Hematopoietic multipotent progenitor cell treated with erythropoietin and hydrocortisone succinate and interleukin-3 and kit ligand, for 6 days (in vitro differentiated cells): Measurements from ENCODE around the gene ACTR5.

Source experiments
- DNase-seq: peaks from one replicate; pipeline ENCODE4 v3.0.0-alpha.2; 2015

The ACTR5 gene

DNA sequence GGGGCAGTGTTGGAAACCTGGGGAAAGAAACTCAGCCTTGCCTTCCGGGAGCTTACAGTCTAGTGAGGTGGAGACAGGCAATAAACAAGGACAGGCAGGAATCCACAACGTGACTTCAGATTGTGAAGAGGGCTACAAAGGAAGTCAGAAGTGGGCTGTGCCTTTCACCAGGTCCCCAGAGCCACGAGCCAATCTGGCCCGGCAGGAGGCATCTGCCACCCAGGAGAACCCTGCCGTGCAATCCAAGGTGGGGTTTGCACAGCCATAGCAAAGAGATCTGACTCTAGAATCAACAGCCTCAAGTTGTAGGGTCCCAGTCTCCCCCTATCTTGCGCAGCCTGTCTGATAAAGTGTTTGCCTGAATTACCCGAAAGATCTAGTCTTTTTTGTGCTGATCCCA lies 18.5 kb upstream of the ACTR5 start:
- no peak for DNase-seq

GRCh38 chr20:38730167-38730988 lies 17.9 kb upstream of the ACTR5 start:
- no peak for DNase-seq

DNA sequence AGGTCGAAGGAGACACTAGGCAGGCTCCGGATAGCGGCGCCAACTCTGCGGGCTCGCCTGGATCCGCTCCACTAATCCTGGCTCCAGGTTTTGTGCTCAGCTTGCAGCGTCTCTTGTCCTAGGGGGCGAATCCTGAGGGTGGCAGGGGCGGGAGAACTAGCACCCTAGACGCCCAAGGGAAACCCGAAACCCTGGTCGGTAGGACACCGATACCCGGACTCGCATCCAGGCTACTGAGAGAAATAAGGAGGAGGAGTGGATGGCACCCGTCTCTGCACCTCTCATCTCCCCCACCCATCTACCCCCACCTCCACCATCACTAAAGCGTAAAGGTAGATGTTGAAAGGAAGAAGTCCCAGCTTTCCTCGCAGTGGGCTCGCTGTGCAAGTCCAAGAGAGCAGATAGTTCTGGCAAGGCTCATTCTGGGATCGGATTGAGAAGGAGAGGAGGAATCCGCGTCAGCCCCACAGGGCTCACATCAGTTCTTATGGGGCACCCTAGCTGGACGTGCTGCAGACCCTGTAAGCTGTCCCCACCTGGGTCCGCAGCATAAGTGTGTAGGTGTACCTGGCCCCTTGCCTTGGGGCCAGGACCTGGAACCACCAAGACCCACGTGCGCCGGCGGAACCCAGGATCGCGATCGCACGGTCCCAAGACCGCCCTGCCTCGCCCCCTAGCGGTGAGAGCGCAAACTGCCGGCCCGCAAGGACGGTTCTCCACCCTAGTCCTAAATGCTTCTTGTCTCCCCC lies 17.1 kb upstream of the ACTR5 start:
- peak; percentile 72 for DNase-seq

DNA sequence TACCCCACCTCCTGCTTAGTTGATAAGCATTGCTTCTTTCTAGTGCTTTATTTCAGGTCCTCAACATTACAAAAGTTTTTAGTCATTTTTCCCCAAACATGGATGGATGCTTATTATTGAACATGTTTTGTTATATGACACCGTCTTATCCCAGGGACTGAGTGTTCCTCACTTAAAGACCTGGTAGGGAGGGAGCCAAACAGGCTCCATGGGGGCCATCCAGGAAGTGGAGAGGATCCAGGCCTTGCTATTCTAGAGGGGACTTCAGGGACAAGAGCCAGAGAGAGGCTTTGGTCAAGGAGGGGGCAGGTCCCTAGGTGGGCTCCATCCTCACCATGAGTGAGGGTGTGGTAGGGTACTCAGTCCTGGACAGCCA lies 16.5 kb upstream of the ACTR5 start:
- no peak for DNase-seq

DNA sequence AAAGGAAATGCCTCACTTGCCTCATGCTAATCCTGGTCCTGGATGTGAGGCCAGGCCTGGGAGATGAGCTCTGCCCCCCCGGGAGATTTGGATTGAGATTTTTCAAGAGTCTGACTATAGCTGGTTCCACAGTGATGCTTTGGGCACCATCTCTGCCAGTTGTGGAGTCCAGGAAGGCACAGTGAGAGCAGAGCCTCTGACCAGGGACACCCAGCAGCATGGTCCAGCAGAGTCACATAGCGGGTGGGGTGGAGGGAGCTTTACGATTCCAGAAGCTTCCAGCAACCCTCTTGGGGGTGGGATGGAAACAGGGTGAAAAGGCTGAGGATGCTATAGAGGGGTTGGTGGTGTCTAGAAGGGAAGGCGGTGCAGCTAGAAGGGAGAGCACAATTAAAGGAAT lies 15.3 kb upstream of the ACTR5 start:
- no peak for DNase-seq

- DNase-seq, result no peak
These were observed 13.1 kb upstream of the ACTR5 start for GRCh38 chr20:38735172-38735571.

DNA sequence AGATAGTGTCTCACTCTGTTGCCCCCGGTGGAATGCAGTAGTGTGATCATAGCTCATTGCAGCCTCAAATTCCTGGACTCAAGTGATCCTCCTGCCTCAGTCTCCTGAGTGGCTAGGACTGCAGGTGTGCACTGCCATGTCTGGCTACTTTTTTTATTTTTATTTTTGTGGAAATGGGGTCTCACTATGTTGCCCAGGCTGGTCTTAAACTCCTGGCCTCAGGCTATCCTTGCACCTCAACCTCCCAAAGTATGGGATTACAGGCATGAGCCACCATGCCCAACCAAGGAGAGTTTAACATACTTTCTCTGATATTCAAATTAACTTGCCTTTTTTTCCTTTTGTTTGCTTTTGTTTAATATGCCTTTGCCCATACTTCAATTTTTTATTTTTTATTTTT lies 10.4 kb upstream of the ACTR5 start:
- no peak for DNase-seq

- DNase-seq, result no peak
These were observed 2.5 kb upstream of the ACTR5 start for GRCh38 chr20:38745757-38746156.

GRCh38 chr20:38747495-38748096 lies 664 bp upstream of the ACTR5 start:
- no peak for DNase-seq

DNA sequence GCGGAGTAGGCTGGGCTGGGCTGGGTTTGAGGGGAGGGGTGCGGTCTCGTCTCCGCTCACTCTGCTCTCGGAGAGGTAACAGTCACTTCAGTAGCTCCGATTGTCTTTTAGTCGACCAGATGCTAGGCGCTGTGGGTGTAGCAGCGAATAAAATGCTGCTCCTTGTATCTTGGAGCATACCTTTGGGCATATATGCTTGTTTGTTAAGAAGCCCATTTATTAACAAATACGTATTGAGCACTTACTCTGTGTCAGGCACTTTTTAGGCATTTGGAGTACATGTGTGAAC lies 545 bp downstream of the ACTR5 start:
- DNase-seq, result peak; percentile 49

DNA sequence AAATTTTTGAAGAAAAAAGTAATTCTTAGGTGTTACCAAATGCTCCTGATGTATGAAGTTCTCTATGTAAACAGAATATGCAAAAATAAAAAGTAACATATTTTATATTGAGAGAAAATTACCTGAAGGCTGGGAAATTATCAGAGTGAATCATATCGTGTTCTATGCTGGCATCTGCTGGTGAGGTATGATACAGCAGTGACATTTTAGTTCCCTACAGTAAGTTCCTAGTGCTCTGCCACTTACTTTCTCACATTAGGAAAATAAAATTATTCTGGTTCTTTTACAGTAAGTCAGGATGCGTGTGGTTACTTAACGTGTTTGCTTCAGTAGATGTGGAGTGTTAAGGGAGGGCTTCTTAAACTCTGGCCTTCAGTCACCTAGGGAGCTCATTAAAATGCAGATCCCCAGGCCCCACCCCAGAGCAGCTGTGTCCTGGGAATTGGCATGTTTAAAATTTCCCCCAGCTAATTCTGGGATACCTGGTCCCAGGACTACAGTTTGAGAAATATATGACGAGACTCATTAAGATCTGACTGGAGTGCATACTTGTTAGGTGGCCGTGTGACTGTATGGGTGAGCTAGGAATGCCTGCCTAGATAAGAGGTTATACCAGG lies 3.2 kb downstream of the ACTR5 start:
- peak; percentile 77 for DNase-seq

DNA sequence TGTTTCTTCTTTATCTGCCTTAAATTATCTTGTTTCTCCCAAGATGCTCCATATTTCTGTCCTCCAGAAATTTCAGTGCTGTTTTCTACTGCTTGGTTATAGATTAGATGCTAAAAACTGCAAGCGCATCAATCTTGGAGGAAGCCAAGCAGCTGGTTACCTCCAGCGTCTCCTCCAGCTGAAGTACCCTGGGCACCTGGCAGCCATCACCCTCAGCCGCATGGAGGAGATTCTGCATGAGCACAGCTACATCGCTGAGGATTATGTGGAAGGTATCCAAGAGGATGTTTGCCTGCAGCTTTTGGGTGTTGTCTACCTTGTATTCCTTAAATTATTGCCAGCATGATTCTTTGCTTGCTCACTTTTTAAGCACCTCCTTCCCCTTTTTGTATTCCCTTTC lies 3.8 kb downstream of the ACTR5 start:
- no peak for DNase-seq

GRCh38 chr20:38754924-38755323 lies 6.7 kb downstream of the ACTR5 start:
- no peak for DNase-seq

DNA sequence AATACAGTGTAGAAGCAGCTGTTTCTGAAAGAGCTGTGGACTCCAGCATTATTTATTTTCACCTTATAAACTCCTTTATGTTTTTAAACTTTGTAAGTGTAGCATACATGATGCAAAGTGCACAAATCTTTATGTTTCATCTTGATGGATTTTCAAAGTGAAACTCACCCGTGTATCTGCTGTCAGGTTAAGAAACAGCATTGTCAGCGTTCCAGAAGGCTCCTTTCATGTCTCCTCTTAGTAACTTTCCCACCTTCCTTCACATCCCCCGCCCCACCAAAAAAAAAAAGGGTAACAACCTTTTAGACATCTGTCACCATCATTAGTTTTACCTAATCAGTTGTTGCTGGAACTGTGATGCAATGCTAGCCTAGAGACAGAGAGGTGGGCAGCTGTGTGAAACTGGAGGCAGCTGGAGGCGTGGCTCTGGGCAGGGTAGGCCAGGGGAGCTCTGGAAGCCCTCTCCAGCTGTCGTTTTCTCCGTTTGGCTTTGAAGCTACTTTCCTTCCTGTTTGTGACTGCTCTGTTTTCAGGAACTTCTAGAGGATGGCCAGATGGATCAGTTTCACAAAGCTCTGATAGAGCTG lies 7.2 kb downstream of the ACTR5 start:
- no peak for DNase-seq

- DNase-seq, result peak; percentile 14
These were observed 9.0 kb downstream of the ACTR5 start for GRCh38 chr20:38757145-38757775.

DNA sequence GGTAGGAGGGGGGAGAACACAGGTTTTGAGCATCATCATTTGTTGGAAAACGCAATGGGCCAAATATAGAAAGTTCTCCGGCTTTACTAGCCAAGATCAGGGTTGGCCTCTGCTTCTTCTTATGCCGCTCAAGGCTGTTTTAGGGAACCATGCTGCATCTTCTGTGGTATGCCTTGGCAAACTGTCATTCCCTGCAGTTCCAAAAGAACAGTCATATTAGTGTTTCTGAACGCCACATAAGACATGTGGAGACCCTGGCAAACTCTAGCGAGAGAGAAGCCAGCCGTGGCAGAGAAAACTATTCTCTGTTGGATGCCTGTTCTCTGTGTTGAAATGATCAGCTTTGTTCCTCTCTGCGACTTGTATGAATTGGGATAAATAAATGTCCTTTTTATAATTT lies 10.8 kb downstream of the ACTR5 start:
- DNase-seq, result no peak

GRCh38 chr20:38760978-38761377 lies 12.7 kb downstream of the ACTR5 start:
- DNase-seq, result no peak

- no peak for DNase-seq
These were observed 13.9 kb downstream of the ACTR5 start for GRCh38 chr20:38762174-38762573.

DNA sequence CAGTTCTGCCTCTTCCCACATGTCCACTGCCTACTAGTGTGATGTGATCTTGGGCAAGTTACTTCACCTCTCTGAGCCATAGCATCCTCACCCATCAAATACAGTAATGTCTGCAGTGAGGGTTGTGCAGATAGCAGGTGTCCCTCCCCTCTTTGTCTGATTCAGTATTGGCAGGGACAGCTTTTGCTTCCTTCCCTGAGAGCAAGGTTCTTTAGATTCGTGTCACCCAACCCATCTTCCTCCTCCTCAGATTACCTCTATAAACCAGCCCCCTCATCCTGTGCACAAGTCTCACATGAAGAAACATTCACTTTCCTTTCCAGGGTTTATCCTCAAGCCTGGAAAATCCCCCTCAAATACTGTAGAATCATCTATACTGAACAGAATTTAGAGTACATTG lies 15.4 kb downstream of the ACTR5 start:
- no peak for DNase-seq

GRCh38 chr20:38764567-38765318 lies 16.5 kb downstream of the ACTR5 start:
- peak; percentile 54 for DNase-seq

DNA sequence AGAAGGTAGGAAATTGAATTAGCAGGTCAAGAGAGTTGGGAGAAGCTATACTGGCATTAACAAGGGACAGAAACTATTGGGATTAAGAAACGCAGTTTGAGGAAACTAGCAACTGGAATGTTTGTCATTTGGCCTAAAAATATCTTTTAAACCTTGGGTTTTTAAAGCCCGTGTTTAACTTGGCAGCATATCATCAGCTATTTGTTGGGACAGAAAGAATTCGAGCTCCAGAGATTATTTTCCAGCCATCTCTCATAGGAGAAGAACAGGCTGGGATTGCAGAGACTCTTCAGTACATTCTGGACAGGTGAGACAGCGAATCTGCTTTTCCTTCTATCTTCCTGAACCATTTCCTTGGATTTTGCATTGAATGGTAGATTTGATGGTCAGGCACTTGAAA lies 17.8 kb downstream of the ACTR5 start:
- DNase-seq, result no peak
